Activated CD4-positive, alpha-beta T cell treated with anti-CD3 and anti-CD28 coated beads, Interleukin-2, Interleukin-4, amounts not matched to agents 100 ng/mL and 50 ng/mL, durations not matched to agents 16 hours and 8 hours (primary cell): ENCODE measurements around the gene ZBTB45.

ENCODE experiments used
- DNase-seq: peaks from one replicate; pipeline ENCODE4 v3.0.0-alpha.2; 2020; ENCODE audit warnings: low spot score

Gene ZBTB45

DNA sequence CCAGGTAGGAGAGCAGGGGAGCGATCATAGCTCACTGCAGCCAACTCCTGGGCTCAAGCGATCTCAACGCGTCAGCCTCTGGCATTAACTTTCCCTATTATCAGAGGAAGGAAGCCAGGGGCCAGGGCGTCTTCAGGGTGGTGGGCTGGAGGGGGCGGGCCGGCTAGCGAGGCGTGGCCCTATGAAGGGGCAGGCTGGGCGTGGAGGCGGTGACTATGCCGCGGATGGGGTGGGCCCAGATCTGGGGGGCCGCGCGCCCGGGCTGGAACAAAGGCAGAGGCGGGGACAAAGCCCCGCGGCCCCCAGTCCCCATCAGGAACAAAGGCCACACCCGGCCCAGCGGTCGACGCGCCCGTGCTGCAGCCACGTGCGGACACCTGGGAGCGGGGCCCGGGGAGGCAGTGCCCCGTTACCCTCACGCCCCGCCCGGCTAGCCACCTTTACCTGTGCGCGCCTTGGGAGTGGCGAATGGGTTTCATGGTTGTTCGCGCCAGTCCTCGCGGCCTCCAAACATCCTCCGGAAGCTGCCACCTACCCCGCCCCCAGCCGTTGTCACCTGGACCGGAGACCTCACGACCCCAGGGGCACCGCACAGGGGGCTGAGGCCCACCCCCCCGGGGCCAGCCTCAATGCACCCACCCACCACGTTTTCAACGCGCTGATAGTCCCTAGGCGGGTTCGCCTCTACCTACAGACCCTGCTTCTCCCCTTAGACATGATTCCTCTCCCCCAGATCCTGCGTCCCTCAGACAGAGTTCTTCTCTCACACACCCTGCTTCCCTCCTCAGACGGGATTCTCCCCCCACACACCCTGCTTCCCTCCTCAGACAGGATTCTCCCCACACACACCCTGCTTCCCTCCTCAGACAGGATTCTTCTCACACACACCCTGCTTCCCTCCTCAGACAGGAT lies 18.9 kb upstream of the ZBTB45 start:
- no peak for DNase-seq

DNA sequence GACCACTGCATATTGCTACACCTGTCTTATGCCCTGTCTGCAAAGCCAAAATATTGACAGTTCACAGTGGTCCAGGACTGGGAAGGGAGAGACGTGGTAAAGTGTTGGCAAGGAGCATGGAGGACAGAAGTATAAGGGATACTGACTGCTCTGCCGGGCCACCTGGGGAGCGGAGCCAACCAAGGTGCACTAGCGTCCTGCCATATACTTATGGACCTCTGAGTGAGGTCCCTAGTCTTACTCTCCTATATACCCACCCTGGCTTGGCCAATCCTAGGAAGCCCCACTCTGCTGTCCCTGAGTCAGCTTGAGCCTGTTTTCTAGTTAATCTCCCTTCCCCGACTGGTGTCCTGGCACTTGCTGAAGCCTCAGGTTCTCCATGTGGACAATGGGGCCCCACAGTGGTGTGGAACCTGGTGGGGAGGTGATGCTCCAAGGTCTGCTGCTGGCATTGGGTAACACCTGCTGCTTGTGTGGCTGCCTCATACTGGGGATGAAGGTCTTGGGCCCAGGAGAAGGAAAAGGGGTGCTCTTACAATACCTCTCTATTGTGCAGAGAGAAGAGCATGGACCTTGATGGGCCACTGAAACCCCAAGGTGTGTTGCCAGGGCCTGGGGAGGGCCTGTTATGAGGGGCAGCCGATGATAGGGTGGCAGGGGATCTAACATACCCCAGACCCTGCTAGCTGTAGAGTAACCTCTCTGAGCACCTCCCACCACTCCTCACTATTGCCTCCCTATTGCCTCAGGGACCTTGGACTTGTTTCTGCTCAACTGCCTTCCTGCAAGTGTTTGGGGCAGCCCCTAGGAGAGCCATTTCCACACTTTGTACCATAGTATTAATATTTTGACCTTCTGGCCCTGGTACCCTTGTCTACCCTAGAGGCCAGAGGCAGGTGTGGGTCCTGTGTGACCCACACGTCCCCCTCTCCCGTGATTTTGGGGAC lies 17.5 kb upstream of the ZBTB45 start:
- DNase-seq: no peak

DNA sequence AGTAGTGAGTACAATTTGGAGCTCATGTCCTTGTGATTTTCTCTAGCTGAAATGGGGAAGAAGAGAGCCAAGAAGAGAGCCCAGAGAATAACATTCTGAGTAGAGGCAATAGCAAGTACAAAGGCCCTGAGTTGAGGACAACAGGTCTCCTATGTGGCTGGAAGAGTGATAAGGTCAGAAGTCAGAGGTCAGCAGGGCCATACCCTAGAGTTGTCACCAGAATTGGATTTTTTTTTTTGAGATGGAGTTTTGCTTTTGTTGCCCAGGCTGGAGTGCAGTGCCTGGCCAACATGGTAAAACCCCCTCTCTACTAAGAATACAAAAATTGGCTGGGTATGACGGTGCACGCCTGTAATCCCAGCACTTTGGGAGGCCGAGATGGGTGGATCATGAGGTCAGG lies 16.2 kb upstream of the ZBTB45 start:
- no peak for DNase-seq

DNA sequence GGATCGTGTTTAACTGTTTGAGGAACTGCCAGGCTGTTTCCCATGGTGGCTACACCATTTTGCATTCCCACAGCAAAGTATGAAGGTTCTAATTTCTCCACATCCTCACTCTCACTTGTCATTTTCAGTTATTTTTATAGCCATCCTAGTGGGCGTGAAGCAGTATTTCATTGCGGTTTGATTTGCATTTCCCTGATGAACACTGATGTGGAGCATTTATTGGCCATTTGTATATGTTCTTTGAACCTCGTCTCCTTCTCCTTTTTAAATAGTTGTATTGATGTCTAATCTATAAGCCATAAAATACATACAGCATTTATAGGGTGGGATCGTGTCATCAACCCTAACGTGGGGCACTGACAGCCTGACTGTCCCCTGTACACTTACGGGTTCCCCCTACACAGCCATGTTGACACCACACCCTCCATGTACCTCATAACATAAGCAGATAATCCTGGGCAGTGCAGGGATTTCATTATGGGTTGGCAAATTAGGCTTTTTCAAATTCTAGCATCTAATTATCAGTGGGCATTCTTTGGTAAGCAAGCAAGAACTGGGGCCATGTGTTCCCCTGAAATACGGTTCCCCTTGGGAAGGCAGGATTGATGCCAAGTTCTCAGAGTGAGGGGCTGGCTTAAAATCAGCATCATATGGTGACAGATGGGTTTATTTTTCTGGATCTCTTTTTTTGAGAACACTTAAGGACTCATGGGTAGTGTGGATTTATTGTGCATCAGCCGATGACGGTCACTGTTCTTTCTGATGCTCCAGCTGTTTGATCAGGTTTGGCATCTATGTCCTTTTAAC lies 11.6 kb upstream of the ZBTB45 start:
- DNase-seq: no peak

DNA sequence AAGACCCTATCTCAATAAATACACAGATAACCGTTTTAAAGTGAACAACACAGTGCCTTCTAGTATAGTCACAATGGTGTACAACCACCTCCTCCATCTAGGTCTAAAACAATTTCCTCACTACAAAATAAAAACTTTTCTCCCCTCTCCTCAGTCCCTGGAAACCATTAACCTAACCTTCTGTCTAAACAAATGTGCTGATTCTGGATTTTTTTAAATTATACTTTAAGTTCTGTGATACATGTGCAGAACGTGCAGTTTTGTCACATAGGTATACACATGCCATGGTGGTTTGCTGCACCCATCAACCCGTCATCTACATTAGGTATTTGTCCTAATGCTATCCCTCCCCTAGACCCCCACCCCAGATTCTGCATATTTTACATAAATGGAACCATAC lies 9.8 kb upstream of the ZBTB45 start:
- no peak for DNase-seq

DNA sequence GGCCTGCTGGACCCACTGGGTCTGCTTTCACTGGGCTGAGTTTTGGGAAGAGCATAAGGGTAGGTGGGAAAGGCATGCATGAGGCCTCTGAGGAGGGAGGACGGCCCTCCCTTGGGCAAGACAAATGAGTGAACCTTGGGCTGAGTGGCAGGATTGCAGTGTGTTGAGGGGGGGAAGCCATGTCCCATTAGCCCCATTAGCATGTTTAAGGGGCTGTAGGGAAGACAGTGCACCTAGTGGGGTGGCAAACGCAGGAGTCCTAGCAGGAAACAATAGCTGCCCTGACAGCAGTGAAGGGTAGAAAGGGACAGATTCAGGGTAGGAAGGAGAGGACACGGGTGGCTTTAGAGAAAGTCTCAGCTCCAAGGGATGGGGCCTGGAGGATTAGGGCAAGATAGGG lies 3.1 kb upstream of the ZBTB45 start:
- no peak for DNase-seq

DNA sequence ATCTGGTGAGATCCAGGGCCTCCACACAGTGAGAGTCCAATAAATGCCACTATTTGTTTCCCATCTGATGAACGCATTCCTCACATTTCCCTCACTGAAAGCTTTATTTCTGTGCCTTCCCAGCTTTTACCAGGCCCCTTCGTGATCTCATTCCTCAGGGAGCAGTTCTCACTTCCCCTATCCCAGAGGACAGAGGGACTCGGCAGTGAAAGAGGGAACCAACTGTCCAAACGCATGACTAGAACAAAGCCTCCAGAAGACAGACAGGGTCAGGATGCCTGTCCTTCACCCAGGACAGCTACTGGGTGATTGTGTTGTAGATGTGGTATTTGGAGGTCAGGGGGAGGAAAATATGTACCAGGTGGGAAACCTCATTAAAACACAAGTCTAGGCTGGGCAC lies 2.0 kb upstream of the ZBTB45 start:
- no peak for DNase-seq

DNA sequence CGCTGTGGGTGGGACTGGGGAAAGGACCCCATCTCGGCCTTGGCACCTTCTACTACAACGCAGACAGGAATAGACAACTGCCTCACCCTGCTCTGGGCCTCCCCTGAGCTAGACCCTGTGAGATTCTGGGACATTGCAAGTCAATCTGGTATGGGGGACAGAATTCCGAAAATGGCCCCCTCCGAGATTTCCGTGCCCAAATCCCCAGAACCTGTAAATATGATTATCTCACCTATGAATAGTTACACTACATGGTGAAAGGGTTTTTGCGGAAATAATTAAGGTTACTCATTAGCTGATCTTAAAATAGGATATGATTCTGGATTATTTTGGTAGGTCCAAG lies 618 bp upstream of the ZBTB45 start:
- DNase-seq: no peak

DNA sequence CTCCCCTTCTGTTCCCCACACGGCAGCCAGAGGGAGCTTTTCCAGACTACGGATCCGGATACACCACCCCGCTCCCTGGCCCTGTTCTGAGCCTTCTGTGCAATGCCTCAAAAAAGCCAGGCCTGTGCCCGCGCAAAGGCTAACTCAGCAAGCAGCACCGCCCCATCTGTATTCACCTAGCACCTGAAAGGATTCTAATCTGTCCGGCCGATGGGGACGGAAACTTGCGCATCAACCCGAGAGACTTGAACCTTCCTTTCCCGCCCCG lies 589 bp downstream of the ZBTB45 start:
- peak; percentile 59 for DNase-seq

DNA sequence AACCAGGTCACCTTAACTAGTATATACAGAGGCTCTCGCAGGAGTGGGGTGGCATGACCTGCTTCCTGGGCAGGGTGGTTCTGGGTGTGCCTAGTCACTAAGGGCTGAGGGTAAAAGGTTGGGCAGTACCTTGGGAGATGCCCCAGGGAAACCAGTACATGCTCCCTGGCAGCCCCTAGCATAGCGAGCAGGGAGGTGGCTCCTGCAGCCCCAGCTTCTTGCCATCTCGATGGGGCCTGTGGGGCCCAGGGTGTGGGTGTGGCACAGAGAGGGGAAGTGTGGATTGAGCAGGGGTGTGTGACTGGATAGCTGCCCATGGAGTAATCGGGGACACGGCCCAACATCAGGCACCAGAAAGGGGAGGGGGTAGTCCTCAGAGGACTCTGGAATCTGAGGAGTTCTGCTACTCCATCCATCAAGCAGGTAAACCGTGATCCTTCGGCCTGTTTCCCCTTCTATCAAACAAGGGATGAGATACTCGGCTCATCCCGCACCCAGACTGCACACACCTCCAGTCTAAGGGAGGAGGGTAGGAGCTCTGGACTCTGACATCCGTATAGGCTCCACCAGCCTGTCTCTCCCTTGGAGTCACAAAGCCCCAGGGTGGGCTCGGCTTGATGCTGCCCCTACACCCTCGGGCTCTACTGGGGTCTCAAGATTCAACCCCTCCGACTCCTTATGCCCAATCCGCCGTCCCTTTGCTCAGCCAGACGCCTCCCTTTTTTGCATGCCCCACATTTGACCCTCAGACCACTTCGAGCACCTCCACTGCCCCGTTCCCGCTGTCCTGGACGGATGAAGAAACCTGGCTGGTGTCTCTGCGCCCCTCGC lies 1.1 kb downstream of the ZBTB45 start:
- DNase-seq: no peak

DNA sequence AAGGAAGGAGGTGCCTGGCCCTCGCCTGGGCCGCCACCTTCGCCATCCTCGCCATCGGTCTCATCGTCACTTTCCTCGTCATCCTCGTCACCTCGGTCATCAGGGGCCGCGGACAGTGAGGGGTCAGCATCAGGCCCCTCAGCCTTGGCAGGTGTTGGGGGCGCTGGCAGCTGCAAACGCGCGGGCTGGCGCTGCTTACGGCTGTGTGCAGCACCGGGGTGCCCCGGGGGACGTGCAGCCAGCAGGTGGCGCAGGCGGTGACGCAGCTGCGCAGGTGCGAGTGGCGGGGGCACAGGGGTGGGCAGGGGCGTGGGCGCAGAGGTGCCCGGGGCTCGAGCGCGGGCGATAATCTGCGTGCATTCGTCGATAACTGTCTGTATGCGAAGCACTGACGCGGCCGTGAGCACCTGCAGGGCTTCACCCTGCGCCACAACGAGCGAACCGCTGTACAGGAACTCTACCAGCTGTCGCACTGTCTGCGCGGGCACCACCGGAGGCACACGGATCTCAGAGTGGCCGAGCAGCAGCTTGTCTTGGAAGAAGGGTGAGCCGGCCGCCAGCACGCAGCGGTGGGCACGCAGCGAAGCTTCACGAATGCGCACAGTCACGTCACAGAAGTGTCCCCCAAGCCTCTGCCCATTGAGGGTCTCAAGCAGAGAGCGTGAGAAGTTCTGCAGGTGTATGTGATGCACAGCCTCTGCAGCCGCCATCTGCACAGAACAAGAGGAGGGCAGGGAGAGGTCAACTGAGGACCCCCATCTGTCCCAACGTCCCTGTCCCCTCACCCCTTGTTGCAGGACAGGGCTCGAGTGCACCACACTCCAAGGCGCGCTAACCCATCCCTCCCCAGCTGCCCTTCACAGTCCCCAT lies 2.4 kb downstream of the ZBTB45 start:
- no peak for DNase-seq

DNA sequence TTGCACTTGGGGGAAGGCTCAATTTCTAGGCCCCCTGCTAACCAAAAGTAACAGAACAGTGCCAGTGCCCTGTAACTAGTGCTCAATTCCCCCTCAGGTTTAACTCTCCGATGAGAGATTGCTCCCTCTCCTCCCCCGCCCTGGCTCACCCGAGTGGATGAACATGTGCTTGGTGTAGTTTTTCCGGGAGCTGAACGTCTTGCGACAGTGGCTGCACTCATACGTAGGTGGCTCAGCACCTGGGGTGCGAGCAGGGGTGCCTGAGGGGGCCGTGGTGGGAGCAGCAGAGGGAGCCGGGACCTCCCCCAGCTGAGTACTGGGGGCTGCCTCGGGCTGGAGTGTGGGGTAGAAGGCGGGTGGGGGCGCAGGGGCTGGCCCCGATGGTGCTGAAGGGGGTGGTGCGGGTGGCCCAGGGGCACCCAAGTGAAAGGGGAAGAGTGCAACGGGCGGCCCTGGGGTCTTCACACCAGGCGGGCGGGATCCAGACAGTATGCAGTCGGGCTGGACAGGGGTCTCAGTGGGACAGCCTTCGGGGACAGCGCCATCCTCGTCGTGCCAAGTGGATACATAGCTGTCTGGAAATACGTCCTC lies 3.3 kb downstream of the ZBTB45 start:
- DNase-seq: no peak

DNA sequence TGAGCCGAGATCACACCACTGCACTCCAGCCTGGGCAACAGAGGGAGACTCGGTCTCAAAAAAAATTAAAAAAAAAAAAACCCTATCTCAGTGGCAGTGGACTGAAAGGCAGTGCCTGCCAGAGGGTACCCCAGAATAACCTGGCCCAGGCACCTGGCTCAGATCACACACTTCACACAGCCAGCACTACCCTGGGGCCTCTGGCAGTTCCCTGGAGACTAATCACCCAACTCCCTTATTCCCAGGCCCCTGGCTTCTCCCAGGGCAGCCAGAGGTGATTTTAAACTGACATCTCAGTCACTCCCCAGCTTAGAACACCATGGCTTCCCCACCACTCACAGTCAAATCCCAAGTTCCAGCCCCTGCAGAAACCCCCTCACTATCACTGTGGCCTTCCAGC lies 4.4 kb downstream of the ZBTB45 start:
- no peak for DNase-seq

DNA sequence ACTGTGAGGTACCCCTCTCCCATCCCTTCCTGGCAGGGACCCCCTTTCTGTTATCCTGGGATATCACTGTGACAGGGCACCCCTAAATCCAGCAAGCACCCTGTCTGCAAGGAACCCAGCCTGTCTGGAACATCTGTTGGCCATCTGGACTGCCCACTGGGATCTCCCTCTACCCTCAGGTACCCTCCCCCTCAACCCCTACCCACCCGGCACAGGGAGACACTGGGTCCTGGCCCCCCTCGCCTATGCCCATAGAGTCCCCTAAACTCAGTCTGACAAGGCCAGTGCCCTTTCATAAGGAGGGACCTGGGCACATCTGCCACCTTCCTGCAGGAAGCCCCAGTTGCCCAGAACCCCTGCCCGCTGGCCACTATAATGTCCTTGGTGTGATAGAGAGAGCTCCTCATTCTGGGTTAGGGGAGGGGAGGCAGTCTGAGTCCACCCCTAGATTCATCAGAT lies 5.0 kb downstream of the ZBTB45 start:
- DNase-seq: no peak

DNA sequence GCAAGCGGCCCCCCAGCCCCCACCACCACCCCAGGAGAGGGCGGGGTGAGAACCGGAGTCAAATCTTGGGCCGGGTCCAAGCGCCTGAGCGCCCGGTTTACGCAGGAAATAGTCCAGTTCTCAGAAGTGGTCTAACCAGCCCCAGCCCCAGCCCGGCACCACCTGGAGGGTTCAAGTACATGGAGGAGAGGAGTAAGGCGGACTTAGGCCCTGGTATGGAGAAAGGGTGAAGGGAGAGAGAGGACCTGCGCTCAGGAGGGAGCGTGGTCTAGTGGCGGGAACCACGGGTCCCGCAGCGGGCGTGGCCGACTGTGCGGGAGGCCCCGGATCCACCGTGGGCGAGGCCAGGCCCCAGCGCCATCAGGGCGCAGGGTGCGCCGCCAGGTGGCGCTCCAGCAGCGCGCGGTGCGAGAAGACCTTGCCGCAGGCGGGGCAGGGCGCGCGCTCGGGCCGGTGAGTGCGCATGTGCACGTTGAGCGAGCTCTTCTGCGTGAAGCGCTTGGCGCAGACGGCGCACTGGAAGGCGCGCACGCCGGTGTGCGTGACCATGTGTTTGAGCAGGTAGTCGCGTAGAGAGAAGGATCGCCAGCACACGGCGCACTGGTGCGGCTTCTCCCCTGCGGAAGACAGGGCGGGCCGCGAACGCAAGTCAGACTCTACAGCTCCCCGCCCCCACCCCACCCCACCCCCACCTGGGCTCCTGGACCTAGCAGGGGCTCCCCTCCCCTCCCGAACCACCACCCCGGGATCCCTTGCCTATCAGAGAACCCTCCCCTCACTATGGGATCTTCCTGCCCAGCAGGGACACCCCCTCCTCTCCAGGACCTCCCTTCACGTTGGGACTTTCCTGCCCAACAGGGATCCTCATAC lies 5.7 kb downstream of the ZBTB45 start:
- DNase-seq: peak; percentile 97

DNA sequence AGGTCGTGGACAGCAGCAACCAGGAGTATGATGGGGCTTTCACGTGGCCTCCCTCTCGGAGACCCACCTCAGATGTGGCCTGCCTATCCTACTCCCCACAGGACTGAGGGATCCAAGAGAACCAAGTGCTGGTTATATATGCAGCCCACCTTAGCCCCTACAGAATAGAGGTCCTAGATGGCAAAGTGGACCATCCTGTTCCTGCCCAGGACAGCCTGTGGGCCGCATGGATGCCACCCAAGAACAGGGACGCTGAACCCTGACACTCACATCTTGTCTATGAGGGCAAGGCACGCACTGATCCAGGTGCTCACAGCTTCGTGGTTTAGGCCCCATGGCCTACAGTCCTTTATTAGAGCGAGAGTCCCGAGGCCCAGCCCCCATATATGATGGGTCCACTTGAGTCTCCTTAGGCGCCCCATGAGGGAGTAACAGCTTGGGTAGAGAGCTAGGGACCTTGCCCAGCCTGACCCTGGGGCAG lies 6.4 kb downstream of the ZBTB45 start:
- no peak for DNase-seq

DNA sequence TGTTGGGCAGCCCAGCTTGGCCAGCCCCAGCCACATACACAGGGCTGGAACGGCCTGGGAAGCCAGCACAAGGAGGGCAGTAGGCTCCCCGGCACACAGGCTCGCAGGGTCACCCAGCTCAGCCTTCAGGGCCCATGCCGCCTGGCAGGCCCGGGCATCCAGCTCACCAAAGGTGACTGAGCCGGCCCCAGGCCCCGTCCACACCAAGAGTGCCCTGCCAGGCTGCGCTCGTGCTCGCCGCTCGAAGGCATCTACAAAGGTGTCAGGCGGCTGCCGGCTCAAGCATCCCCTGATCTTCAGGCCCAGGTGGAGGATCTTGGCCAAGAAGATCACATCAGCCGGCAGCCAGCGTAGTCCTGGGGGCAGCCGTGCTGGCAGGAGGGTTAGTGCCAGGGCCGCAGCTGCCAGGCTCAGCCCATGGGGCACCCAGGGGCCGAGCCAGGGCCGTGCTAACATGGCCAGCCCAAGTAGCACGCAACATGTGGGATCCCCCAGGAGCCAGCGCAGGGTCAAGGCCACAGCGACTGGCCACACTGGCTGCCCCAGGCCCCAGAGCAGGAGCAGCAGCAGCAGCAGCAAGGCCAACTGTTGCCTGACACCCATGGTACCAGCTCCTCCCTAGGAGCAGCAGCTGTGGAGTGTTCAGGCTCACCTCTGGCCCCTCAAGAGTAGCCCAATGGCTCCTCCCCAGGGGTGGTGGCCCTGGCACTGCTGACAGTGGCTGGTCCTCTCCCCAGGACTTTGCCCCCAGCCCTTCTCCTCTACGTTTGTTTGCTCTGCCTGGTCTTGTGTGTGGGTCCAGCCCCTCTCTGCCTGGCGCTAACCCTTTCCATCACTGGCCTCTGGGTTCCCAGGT lies 8.0 kb downstream of the ZBTB45 start, which contains the start of gene SLC27A5:
SLC27A5 (minus strand) TSS at position 640 of the 856 bp plus-strand sequence; CDS start at position 603, 37 bp downstream.
- DNase-seq: no peak
